ENCODE data around the gene ACOX3.

The ACOX3 gene

GRCh38 chr4:8344377-8344776 lies 96.1 kb downstream of the ACOX3 start (continued):
- TF ChIP-seq HIC1 (tag by site-specific recombination; IDR thresholded peaks at IDR 0.05), result no peak
- no peak for TF ChIP-seq PRDM6 (tag by site-specific recombination; IDR thresholded peaks at IDR 0.05)
- TF ChIP-seq ZSCAN4 (tag by site-specific recombination; IDR thresholded peaks at IDR 0.05), result no peak

GRCh38 chr4:8343967-8344331 lies 96.6 kb downstream of the ACOX3 start:
- no peaks in the 10 kb centered on the region for H3K9me3 ChIP-seq (ENCODE audit: control insufficient read depth, insufficient read depth, low read depth, low read length)
- TF ChIP-seq ZNF223 (tag by site-specific recombination; IDR thresholded peaks at IDR 0.05) (no peak), TRIM28 (IDR thresholded peaks at IDR 0.05; ENCODE audit: borderline replicate concordance, low read length) (no peak), ZNF133 (tag by site-specific recombination; IDR thresholded peaks at IDR 0.05) (no peak), ZNF311 (tag by site-specific recombination; IDR thresholded peaks at IDR 0.05; ENCODE audit: borderline replicate concordance) (no peak), ZNF513 (tag by site-specific recombination; IDR thresholded peaks at IDR 0.05) (no peak)
- POLR2A ChIA-PET, result no interaction called here
- no peak overlapping the region for H3K4me3 ChIP-seq (ENCODE audit: low read depth, low read length)
- H3K27ac ChIP-seq (ENCODE audit: extremely low read depth, low read depth, low read length), result no peak overlapping the region
- no peaks in the 10 kb centered on the region for H3K4me1 ChIP-seq (ENCODE audit: control insufficient read depth, insufficient read depth, low read length)
- CTCF ChIA-PET, result interaction anchor here (0.8 kb wide), 2 partner anchors 78 to 106 kb away, joined by 3 to 4 read pairs; no protein-coding TSS in a partner anchor
- H3K36me3 ChIP-seq (ENCODE audit: control insufficient read depth in 2 of 2, insufficient read depth in 1 of 2, low read length in 2 of 2), result no peaks in the 10 kb centered on the region

GRCh38 chr4:8343262-8343966 lies 97.1 kb downstream of the ACOX3 start:
- no peak for TF ChIP-seq ZNF544 (tag by site-specific recombination; IDR thresholded peaks at IDR 0.05)
- TF ChIP-seq ZNF18 (tag by site-specific recombination; IDR thresholded peaks at IDR 0.05), result no peak
- TF ChIP-seq KLF16 (tag by site-specific recombination; IDR thresholded peaks at IDR 0.05), result no peak
- Histone ChIP-seq H3K4me3 (ENCODE audit: low read depth, low read length) (no peak overlapping the region), H3K36me3 (ENCODE audit: control insufficient read depth in 2 of 2, insufficient read depth in 1 of 2, low read length in 2 of 2) (no peaks in the 10 kb centered on the region), H3K4me1 (ENCODE audit: control insufficient read depth, insufficient read depth, low read length) (no peaks in the 10 kb centered on the region), H3K27ac (ENCODE audit: extremely low read depth, low read depth, low read length) (no peak overlapping the region), H3K9me3 (ENCODE audit: control insufficient read depth, insufficient read depth, low read depth, low read length) (no peaks in the 10 kb centered on the region)
- ChIA-PET CTCF (interaction anchor here (0.8 to 1.9 kb wide), 3 partner anchors 77 to 106 kb away, joined by 3 to 7 read pairs (median 4); no protein-coding TSS in a partner anchor), POLR2A (no interaction called here)
